ENCODE data around the gene OR4E1.
A peak's percentile ranks its signal among the peaks of the same experiment; 100 is the strongest.
"Not testable (repeated sequence)": the region's sequence is repeated elsewhere in the genome, so short reads cannot be mapped to it uniquely, and the experiment has no call there.

The OR4E1 gene, protein sequence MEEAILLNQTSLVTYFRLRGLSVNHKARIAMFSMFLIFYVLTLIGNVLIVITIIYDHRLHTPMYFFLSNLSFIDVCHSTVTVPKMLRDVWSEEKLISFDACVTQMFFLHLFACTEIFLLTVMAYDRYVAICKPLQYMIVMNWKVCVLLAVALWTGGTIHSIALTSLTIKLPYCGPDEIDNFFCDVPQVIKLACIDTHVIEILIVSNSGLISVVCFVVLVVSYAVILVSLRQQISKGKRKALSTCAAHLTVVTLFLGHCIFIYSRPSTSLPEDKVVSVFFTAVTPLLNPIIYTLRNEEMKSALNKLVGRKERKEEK

DNA sequence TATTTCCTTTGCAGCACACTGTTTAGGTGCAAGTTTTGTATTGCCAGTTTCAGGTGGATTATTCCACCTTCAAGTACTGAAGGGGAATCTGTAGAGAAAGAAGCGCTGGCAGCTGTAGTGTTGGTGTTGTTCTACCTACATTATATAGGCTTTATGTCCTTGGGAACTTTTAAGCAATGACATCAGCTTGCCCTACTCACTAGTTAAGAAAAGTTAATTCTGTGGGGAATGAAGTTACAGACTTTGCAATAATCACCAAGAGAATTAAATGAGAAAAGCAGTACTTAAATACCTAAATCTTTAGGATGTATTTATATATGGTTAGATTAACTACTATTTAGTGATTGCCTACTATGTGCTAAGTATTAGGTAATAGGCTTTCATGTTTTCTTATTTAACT, at the start of gene OR4E1:
Gene OR4E1, minus strand, starts transcription at position 101 of the 400 bp plus-strand sequence. CDS start 2,883 bp downstream, outside the sequence.
- no peak for DNase-seq

DNA sequence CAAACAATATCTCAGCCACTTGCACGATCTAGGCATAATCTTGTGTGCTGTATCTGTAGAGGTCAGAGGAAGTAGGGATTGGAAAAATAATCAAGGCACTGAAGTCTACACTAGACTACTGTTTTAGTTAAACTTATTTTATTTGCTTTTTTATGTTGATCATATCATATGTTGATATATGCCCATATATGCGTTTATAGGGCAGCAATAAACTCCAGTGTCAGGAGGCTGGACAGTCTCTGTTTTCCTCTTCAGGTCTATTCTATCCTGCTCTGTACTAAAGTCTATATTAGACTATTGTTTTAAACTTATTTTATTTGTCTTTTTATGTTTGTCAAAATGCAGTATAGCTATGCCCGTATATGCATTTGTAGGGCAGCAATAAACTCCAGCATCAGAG, 47.9 kb upstream of the OR4E1 start:
- no peak for DNase-seq

DNA sequence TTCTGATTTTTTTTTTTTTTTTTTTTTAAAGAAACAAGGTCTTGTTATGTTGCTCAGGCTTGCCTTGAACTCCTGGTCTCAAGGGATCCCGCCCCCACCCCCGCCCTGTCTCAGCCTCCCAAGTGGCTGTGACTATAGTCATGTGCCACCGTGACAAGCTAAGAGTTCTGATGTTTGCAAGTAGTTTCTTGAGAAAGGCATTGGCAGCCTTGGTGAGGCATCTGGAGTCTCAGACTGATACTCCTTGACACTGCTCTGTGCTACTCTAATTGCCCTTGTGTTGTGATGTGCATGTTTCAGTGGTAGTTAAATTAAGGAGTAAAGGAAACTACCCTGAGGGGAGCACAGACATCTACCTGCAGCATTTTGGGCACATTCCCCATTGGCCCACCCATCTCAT, 46.2 kb upstream of the OR4E1 start:
- DNase-seq = no peak

DNA sequence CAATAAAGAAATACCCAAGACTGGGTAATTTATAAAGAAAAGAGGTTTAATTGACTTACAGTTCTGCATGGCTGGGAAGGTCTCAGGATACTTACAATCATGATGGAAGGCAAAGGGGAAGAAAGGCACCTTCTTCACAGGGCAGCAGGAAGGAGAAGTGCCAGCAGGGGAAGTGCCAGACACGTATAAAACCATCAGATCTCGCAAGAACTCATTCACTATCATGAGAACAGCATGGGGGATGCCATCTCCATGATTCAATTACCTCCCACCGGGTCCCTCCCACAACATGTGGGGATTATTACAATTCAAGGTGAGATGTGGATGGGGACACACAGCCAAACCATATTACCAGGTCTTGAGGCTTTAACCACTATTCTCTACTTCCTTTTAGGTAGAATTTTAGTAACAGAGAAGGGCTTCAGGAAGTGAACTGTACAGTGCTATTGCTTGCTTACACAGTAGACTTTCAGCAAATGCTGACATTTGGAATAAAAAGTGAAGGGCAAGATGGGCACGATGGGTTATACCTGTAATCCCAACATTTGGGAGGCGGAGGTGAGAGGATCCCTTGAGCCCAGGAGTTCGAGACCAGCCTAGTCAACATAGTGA, 40.8 kb upstream of the OR4E1 start:
- no peak for DNase-seq

DNA sequence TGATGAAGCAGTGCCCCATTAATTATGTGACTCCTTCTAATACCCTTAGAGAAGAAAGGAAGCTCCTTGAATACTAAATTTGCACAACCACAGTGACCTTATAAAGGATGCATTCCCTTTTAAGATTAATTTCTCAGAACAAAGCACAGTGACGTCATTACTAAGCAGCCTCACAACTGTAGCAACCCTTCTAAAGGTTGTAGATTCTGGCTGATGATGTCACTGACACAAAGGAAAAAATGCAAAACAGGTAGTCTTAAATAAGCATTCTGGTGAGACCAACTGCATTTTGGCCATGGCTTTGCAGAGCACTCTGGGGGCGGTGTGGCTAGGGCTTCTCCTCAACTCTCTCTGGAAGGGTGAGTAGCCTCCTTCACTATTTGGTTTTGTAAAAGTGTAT, 38.4 kb upstream of the OR4E1 start:
- no peak for DNase-seq

DNA sequence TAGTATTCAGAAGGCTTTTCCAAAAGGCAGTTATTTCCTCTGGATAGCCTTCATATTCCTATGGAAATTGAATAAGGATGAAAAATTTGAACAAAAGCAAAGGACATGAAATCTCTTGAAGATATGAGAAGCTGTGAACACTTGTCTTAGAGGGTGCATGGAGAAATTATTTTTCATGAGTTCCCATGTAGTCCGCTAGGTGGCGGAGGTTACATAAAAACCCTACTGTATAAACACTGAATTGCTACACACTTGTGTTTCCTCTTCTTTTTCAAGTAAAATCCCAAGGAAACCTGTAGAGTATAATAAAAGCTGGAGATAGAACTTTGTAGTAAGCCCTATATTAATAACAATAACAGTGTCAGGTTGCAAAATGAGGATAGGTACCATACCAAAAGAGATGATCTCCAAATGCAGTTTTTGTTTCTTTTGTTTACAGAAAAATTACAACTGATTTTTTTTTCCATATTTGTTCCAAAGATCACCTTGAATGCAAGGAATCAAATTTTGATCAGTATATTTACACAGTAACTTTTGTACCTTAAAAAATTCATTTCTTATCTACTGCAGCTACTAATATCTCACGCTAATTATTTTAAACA, 37.8 kb upstream of the OR4E1 start:
- DNase-seq = peak; percentile 1 to 66 (median 60)

DNA sequence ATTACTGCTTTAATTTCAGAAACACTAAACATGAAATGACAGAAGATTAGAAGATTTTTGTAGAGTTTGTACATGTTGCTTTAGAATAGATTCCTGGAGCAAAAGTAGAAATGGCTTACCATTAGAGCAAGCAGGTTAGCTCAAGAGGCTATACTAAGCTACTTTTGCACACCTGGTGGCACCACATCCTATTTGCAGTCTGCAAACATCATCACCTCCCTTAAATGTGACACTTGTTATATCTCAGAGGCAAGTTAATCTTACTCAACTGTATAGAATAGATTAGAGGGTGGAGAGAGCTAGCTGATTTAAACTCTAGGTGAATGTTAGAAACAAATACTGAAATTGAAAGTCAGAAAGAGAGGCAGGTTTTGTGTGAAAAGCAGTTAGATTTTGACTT, 30.7 kb upstream of the OR4E1 start:
- peak in 1 of 3 experiments; percentile 38 for DNase-seq

DNA sequence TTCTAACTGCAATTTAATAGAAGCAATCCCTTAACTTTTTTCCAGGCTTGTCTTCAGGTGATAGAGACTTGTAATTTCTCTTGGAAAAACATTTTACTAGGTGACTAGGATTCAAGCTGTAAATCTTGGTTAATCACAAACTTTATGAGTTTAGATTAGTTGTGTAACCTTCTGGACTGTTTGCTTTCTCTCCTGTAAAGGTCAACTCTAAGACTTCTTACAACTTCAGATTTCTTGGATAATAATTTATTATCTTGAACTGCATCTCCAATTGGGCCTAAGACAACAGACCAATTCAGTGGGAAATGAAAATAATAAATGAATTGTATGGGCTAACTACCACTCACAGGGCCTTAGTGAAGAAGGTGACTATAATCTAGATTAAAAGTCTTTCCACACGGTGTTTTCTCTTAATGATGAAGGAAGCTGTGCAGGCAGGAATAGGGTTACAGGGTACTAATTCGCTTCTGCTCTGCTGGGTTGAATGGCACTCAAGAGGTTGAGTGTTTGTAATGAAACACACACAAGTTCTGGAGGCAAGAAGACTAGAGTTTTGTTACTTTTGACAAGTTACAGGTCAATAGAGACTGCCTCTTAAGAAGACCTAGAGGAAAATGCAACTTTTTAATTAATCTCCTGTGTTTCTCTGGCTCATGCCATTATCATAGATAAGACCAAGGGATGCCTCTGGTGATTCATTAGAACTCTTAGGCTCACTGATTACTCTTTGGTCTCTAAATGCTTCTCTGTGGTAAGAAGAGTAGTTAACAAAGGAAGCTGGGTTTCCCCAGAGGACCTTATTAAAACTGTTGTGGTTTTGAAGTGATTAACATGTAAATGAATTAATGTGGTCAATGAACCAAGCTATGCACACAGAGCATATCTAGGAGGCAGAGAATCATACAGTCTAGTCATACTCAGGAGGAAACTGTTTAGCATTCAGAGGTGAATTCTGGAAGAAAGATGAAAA, 30.0 kb upstream of the OR4E1 start:
- peak in 1 of 3 experiments; percentile 67 for DNase-seq

DNA sequence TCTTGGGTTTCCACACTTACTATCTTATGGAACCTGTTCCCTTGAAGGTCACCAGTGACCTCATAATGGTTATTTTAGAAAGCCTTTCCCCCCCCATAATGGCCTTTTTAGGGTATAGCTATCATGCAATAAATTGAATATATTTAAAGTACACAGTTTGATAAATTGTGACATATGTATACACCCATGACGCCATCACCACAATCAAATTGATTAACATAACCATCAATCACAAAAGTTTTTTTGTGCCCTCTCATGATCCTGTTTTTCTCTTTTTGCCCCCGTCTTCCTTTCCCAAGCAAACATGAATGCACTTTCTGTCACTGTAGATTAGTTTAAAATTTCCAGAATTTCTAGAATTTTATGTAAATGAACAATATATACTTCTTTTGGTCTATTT, 28.7 kb upstream of the OR4E1 start:
- DNase-seq = no peak

DNA sequence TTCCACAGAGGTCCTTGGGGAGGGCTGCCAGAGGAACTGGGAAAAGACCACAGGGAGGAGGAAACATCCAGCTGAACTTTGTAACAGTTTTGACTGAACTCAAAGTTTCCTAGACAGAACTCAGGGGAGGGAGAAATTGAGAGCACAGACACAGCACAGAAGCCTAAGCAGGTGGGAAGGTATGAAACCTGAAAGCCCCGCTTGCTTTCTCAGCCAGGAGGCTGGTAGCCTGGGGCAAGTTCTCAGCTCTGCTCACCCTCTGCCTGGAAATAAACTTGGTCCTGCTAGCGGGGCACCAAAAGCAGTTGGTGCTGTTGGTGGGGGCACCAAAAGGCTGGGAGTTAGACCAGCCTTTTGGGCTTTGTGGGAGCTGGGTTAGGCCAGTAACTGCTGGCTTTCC, 25.9 kb upstream of the OR4E1 start:
- DNase-seq = no peak

DNA sequence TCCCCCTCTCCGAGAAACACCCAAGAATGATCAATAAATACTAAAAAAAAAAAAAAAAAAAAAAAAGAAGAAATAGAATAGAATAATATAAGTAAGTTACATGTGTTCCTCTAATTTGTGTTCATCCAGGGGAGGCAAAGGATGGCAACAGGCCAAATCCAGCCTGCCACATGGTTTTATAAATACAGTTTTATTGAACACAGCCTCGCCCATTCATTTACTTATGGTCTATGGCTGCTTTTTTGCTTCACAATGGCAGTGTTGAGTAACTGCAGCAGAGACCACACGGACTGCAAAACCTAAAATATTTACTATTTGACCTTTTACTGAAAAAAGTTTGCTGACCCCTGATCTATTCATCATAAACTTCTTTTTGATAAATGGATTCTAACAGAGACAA, 24.9 kb upstream of the OR4E1 start:
- peak in 1 of 3 experiments; percentile 16 for DNase-seq

DNA sequence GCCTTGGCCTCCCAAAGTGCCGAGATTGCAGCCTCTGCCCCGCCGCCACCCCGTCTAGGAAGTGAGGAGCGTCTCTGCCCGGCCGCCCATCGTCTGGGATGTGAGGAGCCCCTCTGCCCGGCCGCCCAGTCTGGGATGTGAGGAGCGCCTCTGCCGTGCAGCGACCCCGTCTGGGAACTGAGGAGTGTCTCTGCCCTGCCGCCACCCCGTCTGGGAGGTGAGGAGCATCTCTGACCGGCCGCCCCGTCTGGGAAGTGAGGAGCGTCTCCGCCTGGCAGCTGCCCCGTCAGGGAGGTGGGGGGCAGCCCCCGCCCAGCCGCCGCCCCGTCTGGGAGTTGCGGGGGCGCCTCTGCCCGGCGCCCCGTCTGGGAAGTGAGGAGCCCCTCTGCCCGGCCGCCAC, 24.0 kb upstream of the OR4E1 start:
- not testable (repeated sequence) for DNase-seq

DNA sequence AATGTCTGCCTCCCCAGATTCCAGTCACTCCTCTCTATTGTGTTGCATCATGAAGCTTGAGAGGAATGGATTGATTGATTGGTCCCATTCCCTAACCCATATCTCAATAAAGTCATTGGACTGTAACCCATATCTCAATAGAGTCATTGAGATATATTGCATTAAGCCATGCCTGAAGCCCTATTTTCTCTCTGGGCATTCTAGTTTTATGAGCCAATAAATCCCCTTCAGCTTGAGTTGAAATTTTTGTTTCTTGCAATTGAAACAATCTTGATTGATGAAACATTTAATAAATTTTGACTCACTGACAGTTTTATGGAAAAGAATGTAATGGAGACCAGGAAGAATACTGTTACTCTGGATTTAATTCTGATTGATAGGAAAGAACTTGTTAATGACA, 20.8 kb upstream of the OR4E1 start:
- no peak for DNase-seq

DNA sequence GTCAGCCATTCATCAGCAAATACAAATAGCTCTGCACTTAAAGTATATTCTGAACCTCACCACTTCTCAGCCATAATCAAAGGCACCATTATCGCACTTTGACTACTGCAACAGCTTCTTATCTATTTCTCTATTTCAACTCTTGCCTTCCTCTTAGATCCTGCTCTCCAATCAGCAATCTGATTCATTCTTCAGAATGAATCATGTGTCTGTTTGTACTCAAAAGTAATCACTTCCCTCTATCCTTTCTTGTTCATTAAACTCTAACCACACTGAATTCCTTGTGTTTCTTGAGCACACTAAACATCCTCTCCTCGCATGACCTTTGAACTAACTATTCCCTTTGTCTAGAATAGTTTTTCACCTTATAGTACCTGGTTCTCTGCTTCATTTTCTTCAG, 12.8 kb upstream of the OR4E1 start:
- DNase-seq = no peak

DNA sequence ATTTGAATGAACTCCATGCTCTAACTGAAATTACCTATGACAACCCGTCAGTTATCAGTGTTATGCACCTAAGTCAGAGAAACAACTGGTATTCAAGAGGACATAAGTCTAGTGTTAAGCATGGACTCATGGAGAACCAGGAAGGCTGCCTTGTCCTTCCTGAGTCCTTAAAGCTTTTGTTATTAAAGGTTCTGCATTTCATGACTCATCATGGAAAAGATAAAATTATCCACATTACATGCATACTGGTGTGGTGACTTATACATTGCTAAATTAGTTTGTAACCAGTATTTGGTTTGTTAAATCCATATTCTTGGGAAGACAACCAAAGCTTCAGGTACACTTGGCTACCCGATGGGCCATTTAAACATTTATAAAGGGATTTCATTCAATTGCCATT, 6.5 kb upstream of the OR4E1 start:
- DNase-seq = no peak

DNA sequence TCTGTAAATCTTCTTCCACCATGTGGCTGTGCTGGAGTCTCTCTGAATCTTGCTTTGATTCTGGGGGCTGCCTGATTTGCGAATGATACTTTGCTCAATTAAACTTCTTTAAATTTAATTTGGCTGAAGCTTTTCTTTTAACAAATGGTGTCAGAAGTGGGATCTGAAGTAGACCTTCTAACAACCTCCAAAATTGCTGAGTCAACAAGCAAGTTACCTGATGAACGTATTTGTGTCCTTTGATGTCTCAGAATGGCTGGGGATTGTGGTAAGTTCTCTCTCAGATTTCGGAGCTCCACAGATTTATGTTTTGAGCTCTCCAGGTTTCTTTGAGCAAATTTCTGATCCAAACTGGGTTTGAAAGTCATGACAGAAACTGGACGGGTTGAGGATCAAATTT, 1.9 kb upstream of the OR4E1 start:
- no peak for DNase-seq

DNA sequence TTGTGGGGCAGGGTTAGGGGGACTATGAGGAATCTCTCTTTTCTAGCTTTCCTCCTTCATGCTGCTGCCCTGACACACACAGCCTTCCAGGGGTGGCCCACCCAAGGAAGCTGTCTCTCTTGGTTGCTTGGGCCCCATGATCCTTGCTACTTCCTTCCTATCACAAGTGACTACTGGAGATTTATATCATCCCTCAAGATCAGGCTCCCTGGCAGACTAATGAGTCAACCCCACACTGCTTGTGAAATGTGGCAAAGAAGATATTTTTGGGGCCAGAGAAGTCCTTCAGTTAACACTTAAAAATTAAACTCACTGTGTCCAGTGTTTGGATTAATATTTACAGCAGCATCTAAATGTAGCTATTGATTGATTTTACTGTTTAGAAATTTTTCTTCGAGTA, 1.5 kb downstream of the OR4E1 start:
- DNase-seq = no peak

DNA sequence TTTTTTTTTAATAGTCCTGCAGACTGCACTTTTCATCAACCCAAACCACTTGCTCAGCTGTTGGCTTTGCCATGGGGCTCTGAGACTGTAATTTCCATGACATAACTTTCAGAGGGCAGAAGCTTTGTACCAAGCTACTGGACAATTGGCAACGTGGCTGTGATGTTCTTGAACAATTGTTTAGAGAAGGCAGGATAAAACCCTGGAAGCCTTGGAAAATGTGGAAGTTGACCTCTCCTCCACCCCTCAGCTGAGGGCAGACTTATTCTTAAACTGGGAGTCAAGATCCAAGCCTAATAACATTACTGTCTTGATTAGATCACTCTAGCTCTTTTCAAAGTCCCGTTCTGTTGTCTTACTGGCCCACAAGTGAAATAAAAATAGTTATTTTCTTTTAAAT, 2.2 kb downstream of the OR4E1 start:
- DNase-seq = no peak

DNA sequence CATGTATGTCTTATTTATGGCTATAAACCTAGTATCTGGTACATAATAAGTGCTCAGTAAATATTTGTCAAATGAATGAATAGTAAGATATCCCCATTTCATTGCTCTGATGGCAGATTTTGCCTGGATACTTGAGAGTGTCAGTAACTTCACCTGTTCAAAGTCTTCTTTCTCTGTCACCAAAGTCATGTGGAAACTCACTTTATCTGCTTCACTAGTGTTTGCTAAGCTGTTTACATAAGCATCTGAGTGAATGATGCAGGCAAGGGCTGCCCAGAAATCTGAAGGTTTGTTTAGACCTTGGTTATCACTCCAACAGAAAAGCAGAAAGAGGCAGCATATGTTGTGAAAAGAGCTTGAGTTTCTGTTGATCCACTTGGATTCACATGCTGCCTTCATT, 4.3 kb downstream of the OR4E1 start:
- DNase-seq = no peak

DNA sequence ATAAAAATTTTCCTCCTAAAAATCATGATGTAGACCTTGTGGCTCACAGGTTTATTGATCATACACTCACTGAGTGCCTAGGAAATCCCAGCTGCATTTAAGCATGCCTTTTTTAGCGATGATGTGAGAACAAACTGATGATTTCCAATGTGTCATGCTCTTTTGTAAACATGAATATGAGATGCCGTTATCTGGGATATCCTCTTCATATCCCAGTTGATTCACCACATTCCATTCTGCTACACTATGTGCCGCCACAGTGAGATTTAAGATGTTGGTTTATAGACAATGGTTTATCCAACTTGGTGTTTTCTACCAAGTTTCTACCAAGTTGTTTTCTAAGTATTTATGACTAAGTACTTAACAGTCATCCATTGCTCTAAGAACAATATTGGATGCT, 5.2 kb downstream of the OR4E1 start:
- DNase-seq = no peak

DNA sequence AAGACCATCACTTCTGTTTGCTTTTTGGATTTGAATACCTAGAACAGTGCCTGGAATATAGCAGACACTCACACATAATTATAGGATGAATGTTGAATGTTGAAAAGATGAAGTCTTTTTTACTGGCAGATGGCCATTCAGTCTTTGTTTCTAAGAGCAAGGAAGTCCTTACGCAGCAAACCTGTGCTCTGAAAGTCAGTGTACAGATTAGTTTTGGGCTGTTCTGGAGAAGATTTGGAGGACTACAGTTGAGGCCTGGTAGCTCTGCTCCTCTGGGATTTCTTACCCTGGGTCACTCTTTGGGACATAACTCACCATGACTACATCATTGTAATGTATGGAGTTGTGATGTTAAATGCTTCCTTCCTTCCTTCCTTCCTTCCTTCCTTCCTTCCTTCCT, 16.6 kb downstream of the OR4E1 start:
- no peak for DNase-seq

DNA sequence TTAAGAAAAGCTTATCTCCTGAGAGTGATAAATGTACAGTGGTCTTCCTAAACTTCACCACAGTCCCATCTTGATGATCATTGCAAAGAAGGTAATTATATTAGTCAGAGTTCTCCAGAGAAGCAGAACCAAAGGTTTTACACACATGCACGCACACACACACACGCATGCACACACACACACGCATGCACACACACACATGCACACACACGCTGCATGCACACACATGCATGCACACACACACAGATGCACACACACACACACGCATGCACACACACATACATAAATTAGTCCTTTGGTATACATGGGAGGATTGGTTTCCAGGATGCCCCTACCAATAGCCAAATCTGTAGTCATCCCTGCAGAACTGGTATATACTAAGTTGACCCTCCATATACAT, 19.4 kb downstream of the OR4E1 start:
- no peak for DNase-seq

DNA sequence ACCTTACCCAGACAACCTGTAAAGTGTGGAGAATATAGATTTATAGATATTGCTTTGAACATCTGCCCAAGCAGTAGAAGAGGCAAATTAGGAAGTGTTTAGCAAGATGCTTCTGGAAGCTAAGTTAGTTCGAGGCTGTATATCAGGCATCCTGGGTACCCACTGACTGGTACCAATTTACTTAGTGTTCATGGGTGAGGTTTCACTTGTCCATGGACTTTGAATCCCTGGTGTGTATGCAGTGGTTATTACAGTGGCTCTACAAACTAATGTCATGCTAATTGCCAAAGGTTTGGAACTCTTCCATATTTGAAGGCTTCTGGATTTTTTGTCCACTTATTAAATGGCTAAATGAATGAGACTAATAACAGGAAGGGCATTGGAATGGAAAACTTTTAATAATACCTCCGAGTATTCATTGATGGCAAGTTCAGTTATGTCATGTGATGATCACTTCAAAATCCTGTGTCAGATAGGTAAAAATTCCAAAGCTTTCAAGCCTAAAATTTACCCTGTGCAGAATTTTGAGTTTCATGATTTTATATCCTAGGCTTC, 20.2 kb downstream of the OR4E1 start, which contains the start of gene OR4E2:
Gene OR4E2, plus strand, starts transcription at position 505 of the 555 bp plus-strand sequence. CDS start 11,248 bp downstream, outside the sequence.
- no peak for DNase-seq

Measured in NCI-H1417 (cell line).